ENCODE data around the gene GSTM3. TPM values are rescaled to one million over a fixed set of nuclear protein-coding genes. Genes with fewer than 3 reads are reported as not detected.
A peak's percentile ranks its signal among the peaks of the same experiment; 100 is the strongest.

Gene GSTM3
- total RNA-seq, 1 experiment from 2014 or later = not detected

DNA sequence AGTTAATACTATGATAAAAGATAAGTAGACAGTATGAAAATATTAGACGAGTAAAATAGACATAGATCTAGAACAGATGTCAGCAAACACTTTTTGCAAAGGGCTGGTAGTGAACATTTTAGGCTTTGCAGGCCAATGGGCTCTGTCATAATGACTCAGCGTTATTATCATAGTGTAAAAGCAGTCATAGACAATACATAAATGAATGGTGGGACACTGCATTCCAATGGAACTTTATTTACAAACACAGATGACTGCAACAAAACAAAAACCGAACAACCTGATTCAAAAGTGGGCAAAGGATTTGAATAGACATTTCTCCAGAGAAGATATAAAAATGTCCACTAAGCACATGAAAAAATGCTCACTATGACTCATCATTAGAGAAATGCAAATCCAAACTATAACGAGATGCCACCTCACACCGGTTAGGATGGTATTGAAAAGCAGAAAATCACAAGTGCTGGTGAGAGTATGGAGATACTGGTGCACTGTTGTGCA, 21.5 kb downstream of the GSTM3 start:
- Histone ChIP-seq H3K4me1 (ENCODE audit: low read length) (peaks cover 18% of the 10 kb centered on the region), H3K4me3 (ENCODE audit: low read length) (no peak overlapping the region), H3K9me3 (ENCODE audit: low read length) (no peaks in the 10 kb centered on the region), H3K9ac (ENCODE audit: low read length) (no peak overlapping the region), H3K27ac (ENCODE audit: low read length) (no peak overlapping the region), H3K4me2 (ENCODE audit: low read depth, low read length, poor library complexity, severe bottlenecking) (peak overlapping the region; percentile 15), H3K9me2 (replicated peaks; ENCODE audit: insufficient read depth, low read length) (no peaks in the 10 kb centered on the region), H3K27me3 (ENCODE audit: low read length) (no peaks in the 10 kb centered on the region), H3K36me3 (ENCODE audit: insufficient read depth, low read length) (no peaks in the 10 kb centered on the region), H4K20me1 (ENCODE audit: insufficient read depth, low read depth, low read length) (no peaks in the 10 kb centered on the region), H2AFZ (ENCODE audit: low read length) (no peak overlapping the region), H3K79me2 (ENCODE audit: low read length) (no peaks in the 10 kb centered on the region)
- DNase-seq = peak; percentile 64

DNA sequence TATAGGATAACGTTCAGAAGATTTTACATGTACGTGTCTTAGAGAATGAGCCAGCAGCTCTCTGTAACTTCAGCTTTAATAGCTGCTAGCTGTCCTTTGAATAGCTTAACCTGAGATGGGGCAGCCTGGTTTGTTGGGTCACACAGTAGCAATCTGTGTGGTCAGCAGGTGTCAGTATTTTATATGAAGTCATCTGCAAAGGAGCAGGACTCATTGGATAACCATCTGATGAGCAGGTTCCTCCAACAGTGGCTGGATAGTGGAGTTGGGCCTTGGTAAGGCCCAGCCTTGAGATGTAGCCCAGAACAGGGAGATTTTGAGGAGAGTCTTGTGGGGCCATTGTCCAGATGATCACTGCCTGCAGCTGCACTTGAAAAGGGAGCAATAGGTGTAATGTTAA, 22.3 kb downstream of the GSTM3 start:
- Histone ChIP-seq H3K4me2 (ENCODE audit: low read depth, low read length, poor library complexity, severe bottlenecking) (no peak overlapping the region), H3K9me3 (ENCODE audit: low read length) (no peaks in the 10 kb centered on the region), H3K9ac (ENCODE audit: low read length) (no peak overlapping the region), H3K27me3 (ENCODE audit: low read length) (no peaks in the 10 kb centered on the region), H3K9me2 (replicated peaks; ENCODE audit: insufficient read depth, low read length) (no peaks in the 10 kb centered on the region), H3K27ac (ENCODE audit: low read length) (no peak overlapping the region), H3K79me2 (ENCODE audit: low read length) (no peaks in the 10 kb centered on the region), H3K36me3 (ENCODE audit: insufficient read depth, low read length) (no peaks in the 10 kb centered on the region), H2AFZ (ENCODE audit: low read length) (no peak overlapping the region), H3K4me3 (ENCODE audit: low read length) (no peak overlapping the region), H3K4me1 (ENCODE audit: low read length) (peaks cover 18% of the 10 kb centered on the region), H4K20me1 (ENCODE audit: insufficient read depth, low read depth, low read length) (no peaks in the 10 kb centered on the region)
- DNase-seq = peak; percentile 42

DNA sequence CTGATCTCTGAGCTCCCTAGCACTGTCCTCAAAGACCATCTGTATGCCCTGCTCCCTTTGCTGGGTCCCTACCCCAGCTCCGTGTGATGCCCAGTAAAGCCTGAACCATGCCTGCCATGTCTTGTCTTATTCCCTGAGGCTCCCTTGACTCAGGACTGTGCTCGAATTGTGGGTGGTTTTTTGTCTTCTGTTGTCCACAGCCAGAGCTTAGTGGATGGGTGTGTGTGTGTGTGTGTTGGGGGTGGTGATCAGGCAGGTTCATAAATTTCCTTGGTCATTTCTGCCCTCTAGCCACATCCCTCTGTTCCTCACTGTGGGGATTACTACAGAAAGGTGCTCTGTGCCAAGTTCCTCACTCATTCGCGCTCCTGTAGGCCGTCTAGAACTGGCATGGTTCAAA, 23.1 kb downstream of the GSTM3 start:
- no peak overlapping the region for H3K4me3 ChIP-seq (ENCODE audit: low read length)
- peaks cover 18% of the 10 kb centered on the region for H3K4me1 ChIP-seq (ENCODE audit: low read length)
- no peaks in the 10 kb centered on the region for H3K36me3 ChIP-seq (ENCODE audit: insufficient read depth, low read length)
- no peak for DNase-seq
- H3K79me2 ChIP-seq (ENCODE audit: low read length) = no peaks in the 10 kb centered on the region
- no peaks in the 10 kb centered on the region for H3K9me2 ChIP-seq (replicated peaks; ENCODE audit: insufficient read depth, low read length)
- no peak overlapping the region for H3K9ac ChIP-seq (ENCODE audit: low read length)
- no peaks in the 10 kb centered on the region for H3K9me3 ChIP-seq (ENCODE audit: low read length)
- no peak overlapping the region for H2AFZ ChIP-seq (ENCODE audit: low read length)
- H3K27me3 ChIP-seq (ENCODE audit: low read length) = no peaks in the 10 kb centered on the region
- H4K20me1 ChIP-seq (ENCODE audit: insufficient read depth, low read depth, low read length) = no peaks in the 10 kb centered on the region
- no peak overlapping the region for H3K27ac ChIP-seq (ENCODE audit: low read length)
- H3K4me2 ChIP-seq (ENCODE audit: low read depth, low read length, poor library complexity, severe bottlenecking) = no peak overlapping the region

DNA sequence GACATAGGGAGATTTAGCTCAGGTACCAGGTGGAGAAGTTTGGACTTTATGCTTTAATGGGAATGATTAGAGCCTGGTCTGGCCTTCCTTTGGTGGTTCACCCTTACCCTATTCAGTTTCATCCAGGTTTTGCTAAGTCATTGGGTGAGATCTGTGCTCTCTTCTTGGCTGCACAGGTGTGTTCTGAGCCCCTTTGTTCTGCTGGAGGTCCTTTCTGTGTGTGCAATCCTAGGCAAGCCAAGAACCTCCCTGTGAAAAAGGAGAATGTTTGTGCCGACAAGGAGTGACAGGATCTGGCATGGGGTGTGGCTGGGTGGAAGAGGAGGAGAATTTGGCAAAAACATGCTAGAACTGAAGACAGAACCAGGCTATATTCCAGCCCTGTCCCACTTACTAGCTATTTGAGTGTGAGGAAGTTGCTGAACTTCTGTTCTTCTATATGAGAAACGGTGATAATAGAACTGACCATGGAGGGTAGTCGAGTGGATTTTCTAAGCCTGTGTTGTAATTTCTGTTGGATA, 24.2 kb downstream of the GSTM3 start:
- Histone ChIP-seq H3K9me2 (replicated peaks; ENCODE audit: insufficient read depth, low read length) (no peaks in the 10 kb centered on the region), H3K4me2 (ENCODE audit: low read depth, low read length, poor library complexity, severe bottlenecking) (no peak overlapping the region), H3K4me1 (ENCODE audit: low read length) (peaks cover 18% of the 10 kb centered on the region), H3K9me3 (ENCODE audit: low read length) (no peaks in the 10 kb centered on the region), H3K4me3 (ENCODE audit: low read length) (no peak overlapping the region), H3K27ac (ENCODE audit: low read length) (no peak overlapping the region), H3K79me2 (ENCODE audit: low read length) (no peaks in the 10 kb centered on the region), H4K20me1 (ENCODE audit: insufficient read depth, low read depth, low read length) (no peaks in the 10 kb centered on the region), H2AFZ (ENCODE audit: low read length) (no peak overlapping the region), H3K27me3 (ENCODE audit: low read length) (no peaks in the 10 kb centered on the region), H3K9ac (ENCODE audit: low read length) (no peak overlapping the region), H3K36me3 (ENCODE audit: insufficient read depth, low read length) (no peaks in the 10 kb centered on the region)
- DNase-seq = no peak

DNA sequence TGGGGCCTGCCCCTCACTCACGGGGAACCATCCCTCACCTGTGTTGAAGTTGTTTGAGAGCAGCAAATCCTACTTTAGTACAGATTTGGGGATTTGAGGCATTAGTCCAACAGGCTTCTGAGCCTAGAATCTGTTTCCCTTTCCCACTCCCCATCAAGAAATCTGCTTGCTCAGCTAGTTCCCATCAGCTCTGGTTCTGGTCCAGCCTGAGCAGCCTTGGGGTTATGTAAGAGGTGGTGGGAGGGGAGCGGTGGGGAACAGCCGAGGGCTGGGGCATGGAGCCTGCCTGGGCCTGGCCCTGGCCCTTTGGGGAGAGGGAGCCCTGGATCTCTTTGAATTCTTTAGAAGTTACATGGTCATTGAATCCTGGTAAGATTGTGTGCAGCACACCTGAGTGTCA, 24.7 kb downstream of the GSTM3 start:
- no peaks in the 10 kb centered on the region for H3K27me3 ChIP-seq (ENCODE audit: low read length)
- DNase-seq = peak; percentile 27
- H3K4me1 ChIP-seq (ENCODE audit: low read length) = peaks cover 18% of the 10 kb centered on the region
- H3K9me3 ChIP-seq (ENCODE audit: low read length) = no peaks in the 10 kb centered on the region
- no peak overlapping the region for H3K9ac ChIP-seq (ENCODE audit: low read length)
- no peaks in the 10 kb centered on the region for H3K79me2 ChIP-seq (ENCODE audit: low read length)
- no peak overlapping the region for H3K4me2 ChIP-seq (ENCODE audit: low read depth, low read length, poor library complexity, severe bottlenecking)
- H3K9me2 ChIP-seq (replicated peaks; ENCODE audit: insufficient read depth, low read length) = no peaks in the 10 kb centered on the region
- H3K36me3 ChIP-seq (ENCODE audit: insufficient read depth, low read length) = no peaks in the 10 kb centered on the region
- H4K20me1 ChIP-seq (ENCODE audit: insufficient read depth, low read depth, low read length) = no peaks in the 10 kb centered on the region
- H3K4me3 ChIP-seq (ENCODE audit: low read length) = no peak overlapping the region
- H2AFZ ChIP-seq (ENCODE audit: low read length) = no peak overlapping the region
- no peak overlapping the region for H3K27ac ChIP-seq (ENCODE audit: low read length)

DNA sequence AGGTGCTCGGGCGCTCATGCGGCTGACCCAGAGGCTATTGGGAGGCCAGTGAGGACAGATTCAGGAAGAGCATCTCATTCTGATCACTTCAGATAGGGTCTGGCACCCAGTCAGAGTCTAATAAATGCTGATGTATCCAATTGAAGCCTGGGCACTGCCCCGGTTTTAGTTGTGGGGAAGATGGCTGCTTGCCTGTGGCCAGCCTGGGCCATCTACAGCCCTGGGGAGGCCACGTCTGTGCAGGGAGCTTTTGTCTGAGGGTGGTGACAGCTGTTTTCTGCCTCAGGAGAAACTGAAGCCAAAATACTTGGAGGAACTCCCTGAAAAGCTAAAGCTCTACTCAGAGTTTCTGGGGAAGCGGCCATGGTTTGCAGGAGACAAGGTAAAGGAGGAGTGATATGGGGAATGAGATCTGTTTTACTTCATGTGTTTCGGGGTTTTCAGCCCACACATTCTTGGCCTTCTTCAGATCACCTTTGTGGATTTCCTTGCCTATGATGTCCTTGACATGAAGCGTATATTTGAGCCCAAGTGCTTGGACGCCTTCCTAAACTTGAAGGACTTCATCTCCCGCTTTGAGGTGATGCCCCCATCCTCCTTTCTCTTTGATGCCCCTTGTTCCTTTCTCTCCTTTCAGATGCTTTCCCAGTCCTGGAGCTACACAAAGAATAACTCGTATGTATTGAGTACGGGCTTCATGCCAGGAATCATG, 26.0 kb downstream of the GSTM3 start:
- Histone ChIP-seq H4K20me1 (ENCODE audit: insufficient read depth, low read depth, low read length) (no peaks in the 10 kb centered on the region), H3K27ac (ENCODE audit: low read length) (no peak overlapping the region), H3K9me3 (ENCODE audit: low read length) (no peaks in the 10 kb centered on the region), H3K79me2 (ENCODE audit: low read length) (no peaks in the 10 kb centered on the region), H3K36me3 (ENCODE audit: insufficient read depth, low read length) (no peaks in the 10 kb centered on the region), H2AFZ (ENCODE audit: low read length) (no peak overlapping the region), H3K27me3 (ENCODE audit: low read length) (no peaks in the 10 kb centered on the region), H3K9me2 (replicated peaks; ENCODE audit: insufficient read depth, low read length) (no peaks in the 10 kb centered on the region), H3K4me3 (ENCODE audit: low read length) (no peak overlapping the region), H3K4me2 (ENCODE audit: low read depth, low read length, poor library complexity, severe bottlenecking) (no peak overlapping the region), H3K4me1 (ENCODE audit: low read length) (peaks cover 14% of the 10 kb centered on the region), H3K9ac (ENCODE audit: low read length) (no peak overlapping the region)
- DNase-seq = peak; percentile 32

DNA sequence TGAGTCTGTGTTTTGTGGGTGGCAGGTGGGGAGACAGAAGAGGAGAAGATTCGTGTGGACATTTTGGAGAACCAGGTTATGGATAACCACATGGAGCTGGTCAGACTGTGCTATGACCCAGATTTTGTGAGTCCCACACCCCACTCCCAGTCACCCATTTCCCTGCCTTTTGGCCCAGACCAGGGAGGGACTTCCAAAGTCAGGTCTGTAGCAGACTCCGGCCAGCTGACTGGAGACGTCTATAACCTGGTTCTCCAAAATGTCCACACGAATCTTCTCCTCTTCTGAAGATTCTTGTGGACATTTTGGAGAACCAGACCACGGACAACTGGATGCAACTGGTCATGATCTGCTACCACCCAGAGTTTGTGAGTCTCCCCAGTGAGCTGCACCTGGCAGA, 27.2 kb downstream of the GSTM3 start:
- H3K4me1 ChIP-seq (ENCODE audit: low read length) = peaks cover 2% of the 10 kb centered on the region
- no peak overlapping the region for H2AFZ ChIP-seq (ENCODE audit: low read length)
- DNase-seq = no peak

DNA sequence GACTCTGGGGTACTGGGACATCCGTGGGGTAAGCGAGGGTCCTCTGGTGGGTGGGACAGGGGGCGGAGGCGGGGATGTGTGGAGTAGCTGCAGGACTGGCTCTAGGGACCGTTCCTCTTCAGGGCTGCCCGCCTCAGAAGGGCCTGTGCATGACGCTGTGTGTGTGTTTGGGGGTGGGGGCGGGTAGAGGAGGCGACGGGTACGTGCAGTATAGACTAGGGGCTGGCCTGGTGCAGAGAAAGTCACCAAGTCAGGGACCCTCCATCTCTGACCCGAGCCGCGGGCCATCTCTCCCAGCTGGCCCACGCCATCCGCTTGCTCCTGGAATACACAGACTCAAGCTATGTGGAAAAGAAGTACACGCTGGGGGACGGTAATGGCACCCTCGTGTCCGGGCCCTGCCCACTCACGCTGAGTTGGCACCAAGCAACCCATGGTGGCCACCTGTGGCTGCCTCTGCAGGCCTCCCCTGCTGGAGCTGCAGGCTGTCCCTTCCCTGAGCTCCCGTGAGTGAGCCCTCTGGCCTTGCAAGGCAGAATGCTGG, 28.4 kb downstream of the GSTM3 start:
- H4K20me1 ChIP-seq (ENCODE audit: insufficient read depth, low read depth, low read length) = no peaks in the 10 kb centered on the region
- H3K36me3 ChIP-seq (ENCODE audit: insufficient read depth, low read length) = no peaks in the 10 kb centered on the region; the same call in 1 of the 2 replicates
- DNase-seq = no peak
- H3K27me3 ChIP-seq (ENCODE audit: low read length) = no peaks in the 10 kb centered on the region
- H2AFZ ChIP-seq (ENCODE audit: low read length) = no peak overlapping the region
- H3K9me3 ChIP-seq (ENCODE audit: low read length) = no peaks in the 10 kb centered on the region
- no peaks in the 10 kb centered on the region for H3K4me1 ChIP-seq (ENCODE audit: low read length)
- no peaks in the 10 kb centered on the region for H3K79me2 ChIP-seq (ENCODE audit: low read length)
- no peak overlapping the region for H3K4me3 ChIP-seq (ENCODE audit: low read length)
- H3K4me2 ChIP-seq (ENCODE audit: low read depth, low read length, poor library complexity, severe bottlenecking) = no peak overlapping the region
- H3K9ac ChIP-seq (ENCODE audit: low read length) = no peak overlapping the region
- no peak overlapping the region for H3K27ac ChIP-seq (ENCODE audit: low read length)
- no peaks in the 10 kb centered on the region for H3K9me2 ChIP-seq (replicated peaks; ENCODE audit: insufficient read depth, low read length)

More for the DNA sequence above, 27.2 kb downstream of the GSTM3 start:
- no peak overlapping the region for H3K27ac ChIP-seq (ENCODE audit: low read length)
- H3K9me3 ChIP-seq (ENCODE audit: low read length) = no peaks in the 10 kb centered on the region
- H3K36me3 ChIP-seq (ENCODE audit: insufficient read depth, low read length) = no peaks in the 10 kb centered on the region; the same call in 1 of the 2 replicates
- H3K9ac ChIP-seq (ENCODE audit: low read length) = no peak overlapping the region
- H3K4me2 ChIP-seq (ENCODE audit: low read depth, low read length, poor library complexity, severe bottlenecking) = no peak overlapping the region
- H3K9me2 ChIP-seq (replicated peaks; ENCODE audit: insufficient read depth, low read length) = no peaks in the 10 kb centered on the region
- H4K20me1 ChIP-seq (ENCODE audit: insufficient read depth, low read depth, low read length) = no peaks in the 10 kb centered on the region
- no peak overlapping the region for H3K4me3 ChIP-seq (ENCODE audit: low read length)
- no peaks in the 10 kb centered on the region for H3K79me2 ChIP-seq (ENCODE audit: low read length)
- no peaks in the 10 kb centered on the region for H3K27me3 ChIP-seq (ENCODE audit: low read length)
